GM19240 (cell line): Measurements from ENCODE around the gene LRRC8C.
"Not testable (repeated sequence)": the region's sequence is repeated elsewhere in the genome, so short reads cannot be mapped to it uniquely, and the experiment has no call there.

ENCODE experiments used
- DNase-seq: peaks from one replicate; pipeline ENCODE4 v3.0.0; 2011; ENCODE audit warnings: low spot score; ENCODE audit not compliant: insufficient read length

Gene LRRC8C

DNA sequence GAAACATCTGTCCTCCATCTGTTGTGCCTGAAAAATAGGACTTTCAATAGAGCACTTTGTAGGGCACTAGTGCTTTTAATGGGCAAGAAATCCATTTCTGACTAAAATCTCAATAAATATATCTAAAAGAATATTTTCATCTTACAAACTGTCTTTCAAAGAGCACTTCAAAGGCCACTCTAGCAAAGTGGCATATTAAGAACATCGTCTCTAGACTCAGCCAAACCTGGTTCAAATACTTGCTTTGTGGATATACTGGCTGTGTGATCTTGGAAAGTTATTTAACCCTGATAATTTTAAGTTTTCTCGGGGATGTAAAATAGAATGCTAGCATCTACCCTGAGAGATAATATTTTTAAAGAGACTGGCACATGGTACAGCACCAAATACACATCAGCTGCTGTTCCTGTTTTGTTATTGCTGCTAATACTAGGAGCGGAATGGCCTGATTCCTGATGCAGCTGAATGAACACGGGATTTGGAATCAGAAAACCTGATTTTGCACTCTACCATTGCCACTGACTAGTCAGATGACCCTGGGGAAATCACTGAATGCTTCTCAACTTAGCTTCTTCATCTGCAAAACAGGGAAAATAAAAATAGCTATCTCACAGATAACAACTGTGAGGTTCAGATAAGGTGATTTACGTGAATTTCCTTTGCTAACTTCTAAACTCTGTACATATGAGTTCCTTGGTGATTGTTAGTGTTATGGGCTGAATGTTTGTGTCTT is 25.2 kb upstream of the LRRC8C start:
- DNase-seq, result no peak

DNA sequence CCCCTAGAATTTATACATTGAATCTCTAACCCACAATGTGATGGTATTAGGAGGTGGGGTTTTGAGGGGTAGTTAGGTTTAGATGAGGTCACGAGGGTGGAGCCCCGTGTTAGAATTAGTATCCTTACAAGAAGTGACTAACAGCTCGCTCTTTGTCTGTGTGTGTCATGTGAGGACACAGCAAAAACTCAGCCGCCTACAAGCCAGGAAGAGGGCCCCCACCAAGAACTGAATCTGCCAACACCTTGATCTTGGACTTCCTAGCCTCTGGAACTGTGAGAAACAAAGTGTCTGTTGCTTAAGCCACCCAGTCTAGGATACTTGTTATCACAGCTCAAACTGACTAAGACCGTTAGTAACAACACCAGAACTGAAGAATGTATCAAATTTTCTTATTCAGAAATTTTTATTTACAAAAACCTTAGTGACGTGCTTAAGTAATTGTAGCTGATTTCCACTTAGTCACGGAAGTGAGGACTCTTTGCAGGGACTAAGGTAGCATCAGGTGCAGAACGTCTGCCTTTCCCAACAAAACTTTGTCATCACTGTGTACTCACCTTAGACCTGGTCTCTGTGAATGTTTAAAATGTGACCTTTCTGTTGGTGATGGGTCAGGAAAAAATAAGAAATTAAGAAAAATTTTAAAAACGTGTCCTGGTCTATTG is 24.5 kb upstream of the LRRC8C start:
- DNase-seq, result no peak

GRCh38 chr1:89608984-89609725 is 23.8 kb upstream of the LRRC8C start:
- DNase-seq, result no peak

DNA sequence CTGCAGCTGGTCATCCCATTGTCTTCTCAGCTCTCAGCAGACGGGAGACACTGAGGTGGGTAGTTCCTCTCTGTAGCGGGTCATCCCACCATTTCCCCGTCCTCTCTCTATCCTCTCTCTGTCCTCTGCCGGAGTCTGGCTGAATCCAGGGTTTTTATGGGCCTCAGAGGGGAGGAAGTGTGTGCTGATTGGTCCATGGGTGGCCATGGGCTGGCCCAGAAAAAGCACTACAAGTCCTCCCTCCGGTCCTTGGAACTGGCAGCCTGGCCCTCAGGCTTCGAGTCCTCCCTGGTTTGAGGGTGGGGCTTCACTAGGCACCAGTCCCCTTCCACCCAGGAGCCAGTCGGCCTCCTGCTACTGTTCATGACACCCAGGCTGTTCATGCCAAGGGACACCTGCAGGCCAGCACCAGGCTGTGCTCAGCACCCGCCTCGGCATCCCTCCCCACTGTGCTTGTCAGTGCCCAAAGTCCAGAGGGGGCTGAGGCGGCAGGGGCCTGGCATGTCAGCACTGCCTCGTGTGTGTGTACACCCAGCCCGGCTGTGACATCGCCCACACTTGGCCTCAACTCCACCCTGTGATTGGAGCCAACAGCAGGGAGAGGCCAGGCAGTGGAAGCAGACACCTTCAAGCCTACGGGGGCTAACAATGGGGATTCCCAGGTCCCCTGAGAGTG is 23.0 kb upstream of the LRRC8C start:
- no peak for DNase-seq

DNA sequence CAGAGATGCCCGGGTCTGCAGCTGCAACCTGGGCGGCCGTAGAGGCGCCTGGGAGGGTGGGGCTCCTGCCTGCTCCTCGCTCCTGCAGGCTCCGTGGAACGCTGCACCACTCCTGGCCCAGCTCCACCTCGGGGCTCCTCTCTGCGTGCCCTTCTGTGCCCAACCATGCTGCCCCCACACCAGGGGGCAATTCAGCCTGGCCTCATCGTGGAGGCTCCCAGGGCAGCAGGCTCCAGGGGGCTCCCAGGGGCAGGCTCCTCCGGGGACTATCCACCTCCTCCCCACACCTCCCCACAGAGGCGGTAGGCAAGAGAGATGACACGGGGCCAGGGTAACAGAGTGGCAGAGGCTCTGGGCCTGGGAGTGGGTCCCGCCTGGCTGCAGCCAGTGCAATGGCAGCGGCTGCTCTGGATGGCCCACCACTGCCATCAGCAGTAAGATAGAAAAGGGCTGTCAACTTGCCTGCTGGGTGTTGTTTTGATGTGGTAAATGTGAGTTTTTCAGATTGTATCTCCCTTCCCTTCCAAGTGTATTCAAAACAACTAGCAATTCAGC is 22.4 kb upstream of the LRRC8C start:
- DNase-seq, result no peak

- DNase-seq, result peak; percentile 29
Measured at GRCh38 chr1:89611721-89612120, 21.2 kb upstream of the LRRC8C start.

DNA sequence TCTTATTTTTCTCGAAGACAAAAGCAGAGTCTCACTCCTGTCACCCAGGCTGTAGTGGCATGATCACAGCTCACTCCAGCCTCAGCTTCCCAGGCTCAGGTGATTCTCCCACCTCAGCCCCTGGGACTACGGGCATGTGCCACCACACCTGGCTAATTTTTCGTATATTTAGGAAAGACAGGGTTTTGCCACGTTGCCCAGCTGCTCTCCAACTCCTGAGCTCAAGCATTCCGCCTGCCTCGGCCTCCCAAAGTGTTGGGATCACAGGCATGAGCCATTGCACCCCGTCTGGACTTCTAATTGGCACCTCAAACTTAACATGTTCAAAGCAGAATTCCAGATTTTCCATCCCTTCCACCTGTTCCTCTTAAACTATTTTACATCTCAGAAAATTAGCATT is 19.0 kb upstream of the LRRC8C start:
- DNase-seq, result no peak

- no peak for DNase-seq
Measured at GRCh38 chr1:89615676-89616598, 17.0 kb upstream of the LRRC8C start.

GRCh38 chr1:89616844-89617627 is 15.9 kb upstream of the LRRC8C start:
- no peak for DNase-seq

DNA sequence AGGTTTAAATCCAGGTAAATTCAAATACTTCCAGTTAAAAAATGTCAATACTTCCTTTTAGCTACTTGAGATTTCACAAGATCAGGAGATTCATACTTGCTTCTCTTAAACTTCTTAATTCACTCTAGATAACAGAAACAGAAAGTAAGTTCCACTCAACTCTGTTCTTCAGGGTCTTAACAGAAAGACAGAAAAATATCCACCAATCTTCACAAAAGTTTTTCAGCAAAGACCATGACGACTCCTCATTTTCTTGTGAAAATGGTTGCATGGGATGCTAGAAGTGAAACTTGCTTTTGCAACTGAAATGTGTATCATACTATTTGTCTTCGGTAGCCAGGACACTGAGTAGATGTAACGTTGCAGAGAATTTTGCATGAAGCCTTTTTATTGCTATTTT is 12.3 kb upstream of the LRRC8C start:
- DNase-seq, result no peak

- DNase-seq, result no peak
Measured at GRCh38 chr1:89622895-89623294, 10.0 kb upstream of the LRRC8C start.

DNA sequence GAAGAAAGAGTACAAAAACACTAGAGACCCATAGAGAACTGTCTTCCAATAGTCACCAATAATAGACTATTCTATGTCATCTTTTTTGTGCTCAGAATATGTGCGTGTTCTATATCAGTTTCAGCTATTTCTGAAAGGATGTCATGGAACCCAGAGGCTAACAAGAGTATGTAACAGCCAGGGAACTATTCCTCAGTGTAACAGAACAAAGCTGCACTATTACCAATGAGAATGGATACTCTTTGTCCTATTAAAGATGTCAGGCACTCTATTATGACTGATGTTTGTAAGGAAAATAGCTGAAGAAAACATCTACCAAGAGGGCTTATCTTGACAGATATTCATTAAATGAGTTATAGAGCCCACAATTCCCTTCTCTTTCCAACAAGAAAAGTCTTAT is 8.6 kb upstream of the LRRC8C start:
- no peak for DNase-seq

DNA sequence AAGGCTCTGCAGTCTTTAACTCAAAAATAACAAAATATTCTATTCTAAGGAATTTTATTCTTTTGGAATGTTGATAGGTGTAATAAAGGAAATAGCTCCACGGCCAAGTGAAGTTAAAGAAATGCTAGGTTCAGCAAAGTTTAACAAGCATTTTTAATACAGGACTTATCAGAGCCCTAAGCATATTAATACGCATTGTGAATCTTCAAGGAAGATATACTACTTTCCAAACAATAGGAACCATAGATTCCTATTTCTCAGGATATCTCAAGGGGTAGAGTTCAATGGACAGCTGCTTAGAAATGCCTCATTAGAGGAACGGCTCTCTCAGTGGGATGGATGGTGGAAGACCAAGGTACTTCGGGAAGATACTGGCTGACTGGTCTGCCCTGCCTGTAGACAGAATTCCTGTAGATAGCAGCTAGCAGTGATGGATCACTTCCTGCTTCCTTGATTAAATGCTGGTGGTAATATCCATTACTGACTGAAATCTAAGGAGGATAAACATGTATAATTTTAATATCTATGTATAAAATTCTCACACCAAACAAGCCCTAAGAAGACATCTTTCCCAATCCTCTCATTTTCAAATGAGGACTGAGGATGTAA is 8.1 kb upstream of the LRRC8C start:
- no peak for DNase-seq

- DNase-seq, result no peak
Measured at GRCh38 chr1:89627596-89627962, 5.3 kb upstream of the LRRC8C start.

DNA sequence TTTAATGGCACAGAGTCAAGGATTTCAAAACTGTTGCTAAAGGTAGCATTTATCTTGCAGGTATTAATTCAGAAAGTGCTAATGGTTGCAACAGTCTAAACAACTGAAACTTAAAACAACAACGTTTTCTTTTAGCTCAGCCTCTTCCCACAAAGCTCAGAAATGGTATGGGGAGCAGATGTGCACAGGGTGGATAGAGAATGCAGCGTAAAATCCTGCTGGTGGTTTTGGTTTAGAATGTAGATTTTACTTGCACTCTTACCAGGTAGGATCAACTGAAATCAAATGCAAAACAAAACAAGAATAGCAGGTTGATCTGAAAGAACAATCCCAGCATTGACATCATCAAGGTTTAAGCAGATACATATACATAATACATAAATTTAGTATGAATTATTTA is 3.8 kb upstream of the LRRC8C start:
- no peak for DNase-seq

DNA sequence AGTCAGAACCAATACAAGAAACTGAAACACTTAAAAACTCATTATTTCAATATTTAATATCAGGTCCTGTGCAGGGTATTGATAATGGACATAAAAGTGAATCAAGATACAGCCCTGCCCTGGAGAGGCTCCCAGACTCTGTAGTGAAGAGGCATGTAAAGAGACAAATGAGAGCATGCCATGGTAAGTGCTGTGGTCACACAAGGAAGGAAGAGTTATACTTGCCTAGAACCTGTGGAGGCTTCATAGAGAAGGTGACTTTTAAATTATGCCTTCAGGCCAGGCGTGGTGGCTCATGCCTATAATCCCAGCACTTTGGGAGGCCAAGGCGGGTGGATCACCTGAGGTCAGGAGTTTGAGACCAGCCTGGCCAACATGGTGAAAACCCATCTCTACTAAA is 3.3 kb upstream of the LRRC8C start:
- not testable (repeated sequence) for DNase-seq

DNA sequence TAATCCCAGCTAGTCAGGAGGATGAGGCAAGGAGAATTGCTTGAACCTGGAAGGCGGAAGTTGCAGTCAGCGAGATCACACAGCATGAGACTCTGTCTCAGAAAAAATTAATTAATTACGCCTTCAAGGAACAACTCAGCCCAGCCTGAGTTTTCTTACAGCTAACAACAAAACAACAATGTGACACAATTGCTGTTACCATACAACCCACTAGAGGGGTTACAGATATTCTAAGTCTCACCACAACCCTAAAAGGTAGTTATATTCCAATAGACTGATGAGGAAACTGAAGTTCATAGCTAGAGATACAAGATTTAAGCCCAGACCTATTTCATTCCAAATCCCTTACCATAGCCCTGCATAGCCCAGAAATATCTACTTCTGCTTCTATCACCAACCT is 2.9 kb upstream of the LRRC8C start:
- no peak for DNase-seq

DNA sequence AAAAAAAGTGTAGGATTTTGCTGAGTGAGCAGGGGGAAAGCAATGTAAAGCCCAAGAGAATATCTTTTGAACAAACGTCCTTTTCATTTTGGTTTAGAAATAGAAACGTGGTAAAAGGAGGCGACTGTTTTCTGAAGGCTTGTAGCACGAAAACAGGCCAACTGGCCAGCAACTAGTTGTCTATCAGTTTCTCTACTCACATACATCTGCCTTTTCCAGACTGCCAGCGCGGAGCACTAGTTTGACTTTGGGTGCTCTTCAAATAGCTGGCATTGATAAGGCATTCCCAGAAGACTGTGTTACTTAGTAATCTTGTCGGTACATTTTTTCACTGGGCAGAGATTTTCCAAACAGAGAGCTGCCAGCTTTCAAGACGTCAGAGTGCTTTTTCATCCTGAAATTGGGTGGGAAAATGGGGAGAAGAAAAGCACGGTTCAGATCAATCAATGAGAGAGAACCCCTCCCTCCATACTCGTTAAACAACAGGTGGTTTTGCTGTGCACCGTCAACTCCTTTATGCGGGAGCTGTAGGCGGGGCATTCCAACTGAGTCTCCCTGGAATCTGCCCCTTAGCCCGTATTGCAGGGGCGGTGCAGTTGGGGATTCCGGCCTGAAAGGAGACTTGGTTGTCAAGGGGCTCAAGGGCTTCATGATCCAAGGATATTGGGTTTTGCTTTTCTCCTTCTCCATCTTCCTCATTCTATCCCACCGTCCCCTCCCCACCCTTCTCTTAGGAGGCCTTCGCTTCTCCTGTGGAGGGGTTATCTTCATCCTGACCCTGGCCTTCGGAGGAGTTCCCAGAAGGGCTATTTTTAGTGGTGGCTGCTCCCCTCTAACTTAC is 884 bp upstream of the LRRC8C start:
- no peak for DNase-seq
